ENCODE measurements around the gene COA8.

Gene COA8

GRCh38 chr14:103625356-103626095 lies 62.8 kb downstream of the COA8 start:
- Histone ChIP-seq H3K9ac (ENCODE audit: low read length) (no peak overlapping the region), H3K4ac (ENCODE audit: low read depth, low read length) (no peak overlapping the region), H3K23ac (ENCODE audit: low read length) (no peak overlapping the region), H2BK5ac (ENCODE audit: low read length) (no peak overlapping the region), H2BK120ac (ENCODE audit: low read depth, low read length) (no peak overlapping the region), H3K79me2 (ENCODE audit: control insufficient read depth, insufficient read depth, low read length) (peaks cover 13% of the 10 kb centered on the region), H3K79me1 (ENCODE audit: low read length) (no peaks in the 10 kb centered on the region), H3K4me2 (ENCODE audit: low read length) (no peak overlapping the region), H3K56ac (ENCODE audit: low read length) (no peak overlapping the region), H3K27me3 (ENCODE audit: insufficient read depth, low read length, poor library complexity) (no peaks in the 10 kb centered on the region), H2BK15ac (replicated peaks; ENCODE audit: low read depth) (no peak overlapping the region), H3K4me3 (ENCODE audit: low read length) (no peak overlapping the region), H3K18ac (ENCODE audit: low read length) (no peak overlapping the region), H4K5ac (ENCODE audit: low read length) (no peak overlapping the region), H4K8ac (ENCODE audit: low read depth, low read length) (no peak overlapping the region), H2AK5ac (ENCODE audit: low read length) (no peak overlapping the region), H3K4me1 (ENCODE audit: control insufficient read depth, low read depth, low read length) (peaks cover 1% of the 10 kb centered on the region), H3K36me3 (ENCODE audit: control insufficient read depth, insufficient read depth, low read length) (no peaks in the 10 kb centered on the region), H3K27ac (ENCODE audit: low read depth, low read length) (no peak overlapping the region)
- no CpG with 5 or more reads among the region's 11 CpGs for WGBS (ENCODE audit: extremely low coverage, insufficient coverage, low lambda C conversion rate)
- DNase-seq = no peak

- Histone ChIP-seq H3K56ac (ENCODE audit: low read length) (no peak overlapping the region), H3K18ac (ENCODE audit: low read length) (no peak overlapping the region), H3K79me1 (ENCODE audit: low read length) (peaks cover 2% of the 10 kb centered on the region), H3K4me1 (ENCODE audit: control insufficient read depth, low read depth, low read length) (peaks cover 4% of the 10 kb centered on the region), H3K9ac (ENCODE audit: low read length) (no peak overlapping the region), H3K4ac (ENCODE audit: low read depth, low read length) (no peak overlapping the region), H2AK5ac (ENCODE audit: low read length) (no peak overlapping the region), H2BK120ac (ENCODE audit: low read depth, low read length) (no peak overlapping the region), H4K8ac (ENCODE audit: low read depth, low read length) (no peak overlapping the region), H2BK5ac (ENCODE audit: low read length) (no peak overlapping the region), H3K79me2 (ENCODE audit: control insufficient read depth, insufficient read depth, low read length) (peaks cover 17% of the 10 kb centered on the region), H3K27me3 (ENCODE audit: insufficient read depth, low read length, poor library complexity) (no peaks in the 10 kb centered on the region), H3K23ac (ENCODE audit: low read length) (no peak overlapping the region), H4K5ac (ENCODE audit: low read length) (no peak overlapping the region), H2BK15ac (replicated peaks; ENCODE audit: low read depth) (no peak overlapping the region), H3K4me3 (ENCODE audit: low read length) (no peak overlapping the region), H3K27ac (ENCODE audit: low read depth, low read length) (no peak overlapping the region), H3K4me2 (ENCODE audit: low read length) (no peak overlapping the region), H3K36me3 (ENCODE audit: control insufficient read depth, insufficient read depth, low read length) (no peaks in the 10 kb centered on the region)
- WGBS (ENCODE audit: extremely low coverage, insufficient coverage, low lambda C conversion rate) = no CpG with 5 or more reads among the region's 5 CpGs
- DNase-seq = no peak
Measured at GRCh38 chr14:103626146-103626850, 63.5 kb downstream of the COA8 start.

- no peaks in the 10 kb centered on the region for H3K27me3 ChIP-seq (ENCODE audit: insufficient read depth, low read length, poor library complexity)
- H3K4me2 ChIP-seq (ENCODE audit: low read length) = no peak overlapping the region
- no peak overlapping the region for H3K23ac ChIP-seq (ENCODE audit: low read length)
- H3K36me3 ChIP-seq (ENCODE audit: control insufficient read depth, insufficient read depth, low read length) = no peaks in the 10 kb centered on the region
- peaks cover 4% of the 10 kb centered on the region for H3K4me1 ChIP-seq (ENCODE audit: control insufficient read depth, low read depth, low read length)
- H2BK15ac ChIP-seq (replicated peaks; ENCODE audit: low read depth) = no peak overlapping the region
- H3K27ac ChIP-seq (ENCODE audit: low read depth, low read length) = no peak overlapping the region
- DNase-seq = no peak
- peak overlapping the region; percentile 84 for H3K9ac ChIP-seq (ENCODE audit: low read length)
- no peak overlapping the region for H2AK5ac ChIP-seq (ENCODE audit: low read length)
- peak overlapping the region; percentile 9 for H3K56ac ChIP-seq (ENCODE audit: low read length)
- H4K8ac ChIP-seq (ENCODE audit: low read depth, low read length) = peak overlapping the region; percentile 43
- no peak overlapping the region for H3K4me3 ChIP-seq (ENCODE audit: low read length)
- peak overlapping the region; percentile 10 for H4K5ac ChIP-seq (ENCODE audit: low read length)
- no peak overlapping the region for H2BK5ac ChIP-seq (ENCODE audit: low read length)
- WGBS (ENCODE audit: extremely low coverage, insufficient coverage, low lambda C conversion rate) = no CpG with 5 or more reads among the region's 16 CpGs
- peaks cover 27% of the 10 kb centered on the region for H3K79me2 ChIP-seq (ENCODE audit: control insufficient read depth, insufficient read depth, low read length)
- H3K4ac ChIP-seq (ENCODE audit: low read depth, low read length) = no peak overlapping the region
- H3K18ac ChIP-seq (ENCODE audit: low read length) = peak overlapping the region; percentile 86
- peaks cover 2% of the 10 kb centered on the region for H3K79me1 ChIP-seq (ENCODE audit: low read length)
- H2BK120ac ChIP-seq (ENCODE audit: low read depth, low read length) = no peak overlapping the region
Measured at GRCh38 chr14:103627073-103628025, 64.6 kb downstream of the COA8 start.

GRCh38 chr14:103628221-103628683 lies 65.5 kb downstream of the COA8 start:
- H3K18ac ChIP-seq (ENCODE audit: low read length) = peak overlapping the region; percentile 86
- H3K79me1 ChIP-seq (ENCODE audit: low read length) = peaks cover 2% of the 10 kb centered on the region
- H4K5ac ChIP-seq (ENCODE audit: low read length) = no peak overlapping the region
- H3K79me2 ChIP-seq (ENCODE audit: control insufficient read depth, insufficient read depth, low read length) = peaks cover 34% of the 10 kb centered on the region
- DNase-seq = peak; percentile 78
- H3K4me3 ChIP-seq (ENCODE audit: low read length) = peak overlapping the region; percentile 66
- no peak overlapping the region for H2BK120ac ChIP-seq (ENCODE audit: low read depth, low read length)
- peak overlapping the region; percentile 81 for H3K56ac ChIP-seq (ENCODE audit: low read length)
- H3K9ac ChIP-seq (ENCODE audit: low read length) = peak overlapping the region; percentile 84
- WGBS (ENCODE audit: extremely low coverage, insufficient coverage, low lambda C conversion rate) = no CpG with 5 or more reads among the region's 31 CpGs
- no peak overlapping the region for H3K23ac ChIP-seq (ENCODE audit: low read length)
- peak overlapping the region; percentile 24 for H3K4me2 ChIP-seq (ENCODE audit: low read length)
- H2BK5ac ChIP-seq (ENCODE audit: low read length) = no peak overlapping the region
- no peaks in the 10 kb centered on the region for H3K36me3 ChIP-seq (ENCODE audit: control insufficient read depth, insufficient read depth, low read length)
- peaks cover 4% of the 10 kb centered on the region for H3K4me1 ChIP-seq (ENCODE audit: control insufficient read depth, low read depth, low read length)
- H2AK5ac ChIP-seq (ENCODE audit: low read length) = no peak overlapping the region
- H3K27ac ChIP-seq (ENCODE audit: low read depth, low read length) = peak overlapping the region; percentile 73
- H4K8ac ChIP-seq (ENCODE audit: low read depth, low read length) = peak overlapping the region; percentile 99
- no peak overlapping the region for H2BK15ac ChIP-seq (replicated peaks; ENCODE audit: low read depth)
- H3K4ac ChIP-seq (ENCODE audit: low read depth, low read length) = peak overlapping the region; percentile 90
- H3K27me3 ChIP-seq (ENCODE audit: insufficient read depth, low read length, poor library complexity) = no peaks in the 10 kb centered on the region

GRCh38 chr14:103628684-103629502 lies 66.1 kb downstream of the COA8 start, which contains the start of gene KLC1:
TSS of gene KLC1 (plus strand) at chr14:103629211. CDS start at chr14:103654565, 25,354 bp downstream.
- peak within 1 kb of the TSS; percentile 86 for H3K18ac ChIP-seq (ENCODE audit: low read length)
- peaks cover 6% of the 10 kb centered on the region for H3K79me1 ChIP-seq (ENCODE audit: low read length)
- DNase-seq = peak; percentile 75
- peak within 1 kb of the TSS; percentile 95 for H3K9ac ChIP-seq (ENCODE audit: low read length)
- peak within 1 kb of the TSS; percentile 32 for H2BK120ac ChIP-seq (ENCODE audit: low read depth, low read length)
- H2BK15ac ChIP-seq (replicated peaks; ENCODE audit: low read depth) = no peak within 1 kb of the TSS
- peak within 1 kb of the TSS; percentile 66 for H3K4me3 ChIP-seq (ENCODE audit: low read length)
- peak within 1 kb of the TSS; percentile 99 for H4K8ac ChIP-seq (ENCODE audit: low read depth, low read length)
- H3K56ac ChIP-seq (ENCODE audit: low read length) = peak within 1 kb of the TSS; percentile 99
- no peak within 1 kb of the TSS for H4K5ac ChIP-seq (ENCODE audit: low read length)
- peak within 1 kb of the TSS; percentile 47 for H3K4me2 ChIP-seq (ENCODE audit: low read length)
- peak within 1 kb of the TSS; percentile 90 for H3K4ac ChIP-seq (ENCODE audit: low read depth, low read length)
- peaks cover 4% of the 10 kb centered on the region for H3K4me1 ChIP-seq (ENCODE audit: control insufficient read depth, low read depth, low read length)
- H2BK5ac ChIP-seq (ENCODE audit: low read length) = peak within 1 kb of the TSS; percentile 80
- no CpG with 5 or more reads among the region's 97 CpGs for WGBS (ENCODE audit: extremely low coverage, insufficient coverage, low lambda C conversion rate)
- no peak within 1 kb of the TSS for H2AK5ac ChIP-seq (ENCODE audit: low read length)
- no peaks in the 10 kb centered on the region for H3K27me3 ChIP-seq (ENCODE audit: insufficient read depth, low read length, poor library complexity)
- H3K27ac ChIP-seq (ENCODE audit: low read depth, low read length) = peak within 1 kb of the TSS; percentile 73
- H3K36me3 ChIP-seq (ENCODE audit: control insufficient read depth, insufficient read depth, low read length) = no peaks in the 10 kb centered on the region
- H3K79me2 ChIP-seq (ENCODE audit: control insufficient read depth, insufficient read depth, low read length) = peaks cover 38% of the 10 kb centered on the region
- H3K23ac ChIP-seq (ENCODE audit: low read length) = no peak within 1 kb of the TSS
